Measurements from ENCODE around the gene WDR48. TPM values are rescaled to one million over a fixed set of nuclear protein-coding genes. Genes with fewer than 3 reads are reported as not detected.
A peak's percentile ranks its signal among the peaks of the same experiment; 100 is the strongest.

The WDR48 gene
- total RNA-seq, 2 donors from 2014 or later, result 57.5 to 60.4 TPM

- H3K27ac ChIP-seq (ENCODE audit: low read depth, low read length), result no peak overlapping the region
- TF ChIP-seq, protein P1, sequence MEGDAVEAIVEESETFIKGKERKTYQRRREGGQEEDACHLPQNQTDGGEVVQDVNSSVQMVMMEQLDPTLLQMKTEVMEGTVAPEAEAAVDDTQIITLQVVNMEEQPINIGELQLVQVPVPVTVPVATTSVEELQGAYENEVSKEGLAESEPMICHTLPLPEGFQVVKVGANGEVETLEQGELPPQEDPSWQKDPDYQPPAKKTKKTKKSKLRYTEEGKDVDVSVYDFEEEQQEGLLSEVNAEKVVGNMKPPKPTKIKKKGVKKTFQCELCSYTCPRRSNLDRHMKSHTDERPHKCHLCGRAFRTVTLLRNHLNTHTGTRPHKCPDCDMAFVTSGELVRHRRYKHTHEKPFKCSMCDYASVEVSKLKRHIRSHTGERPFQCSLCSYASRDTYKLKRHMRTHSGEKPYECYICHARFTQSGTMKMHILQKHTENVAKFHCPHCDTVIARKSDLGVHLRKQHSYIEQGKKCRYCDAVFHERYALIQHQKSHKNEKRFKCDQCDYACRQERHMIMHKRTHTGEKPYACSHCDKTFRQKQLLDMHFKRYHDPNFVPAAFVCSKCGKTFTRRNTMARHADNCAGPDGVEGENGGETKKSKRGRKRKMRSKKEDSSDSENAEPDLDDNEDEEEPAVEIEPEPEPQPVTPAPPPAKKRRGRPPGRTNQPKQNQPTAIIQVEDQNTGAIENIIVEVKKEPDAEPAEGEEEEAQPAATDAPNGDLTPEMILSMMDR (conservative IDR thresholded peaks at IDR 0.05), result no peak
Observed at GRCh38 chr3:39121621-39122020, 69.8 kb downstream of the WDR48 start.

DNA sequence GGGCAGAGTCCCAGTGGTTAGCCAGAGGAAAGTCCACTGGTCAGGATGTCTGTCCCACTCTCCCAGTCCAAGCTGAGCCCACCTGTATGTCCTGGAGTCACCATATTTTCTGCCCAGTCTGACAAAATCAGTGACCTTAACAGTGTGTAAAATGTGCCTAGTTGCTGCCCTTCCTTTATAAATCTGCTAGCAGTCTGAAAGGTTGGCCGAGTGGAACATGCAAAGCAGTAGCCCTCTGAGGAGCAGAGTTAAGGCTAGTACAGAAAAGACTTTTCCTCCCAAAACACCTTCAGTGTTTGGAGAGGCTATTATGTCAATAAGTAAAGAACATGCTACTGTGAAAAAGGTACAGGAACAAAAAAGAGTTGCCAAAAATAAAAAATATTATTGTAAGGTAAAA lies 71.0 kb downstream of the WDR48 start:
- Histone ChIP-seq H3K9me3 (ENCODE audit: control insufficient read depth, low read length) (no peaks in the 10 kb centered on the region), H3K27ac (ENCODE audit: low read depth, low read length) (no peak overlapping the region), H3K4me1 (ENCODE audit: control insufficient read depth, insufficient read depth, low read length) (no peaks in the 10 kb centered on the region), H3K36me3 (ENCODE audit: control insufficient read depth, insufficient read depth, low read length) (no peaks in the 10 kb centered on the region), H3K27me3 (ENCODE audit: control insufficient read depth, insufficient read depth, low read length, poor library complexity, severe bottlenecking) (no peaks in the 10 kb centered on the region), H3K4me3 (ENCODE audit: low read length) (no peak overlapping the region), H3K9ac (ENCODE audit: extremely low read depth, low read length, poor library complexity, severe bottlenecking) (no peak overlapping the region)
- 93% methylated on average over 1 of the region's 1 CpG; no CpG with 5 or more reads in 1 of the 2 experiments for WGBS, 2 experiments (ENCODE audit: insufficient coverage in 1 of 2, insufficient read length in 1 of 2)
- Mint-ChIP-seq H3K4me1 (peaks cover 2% of the 10 kb centered on the region), H3K4me3 (no peak overlapping the region), H3K9me3 (no peaks in the 10 kb centered on the region), H3K27ac (peak overlapping the region; percentile 17), H3K36me3 (ENCODE audit: low read depth) (no peaks in the 10 kb centered on the region), H3K27me3 (ENCODE audit: insufficient read depth) (no peaks in the 10 kb centered on the region)
- TF ChIP-seq, protein P1 (conservative IDR thresholded peaks at IDR 0.05), result no peak
- DNase-seq, result no peak

More at GRCh38 chr3:39121621-39122020, 69.8 kb downstream of the WDR48 start:
- H3K4me3 ChIP-seq (ENCODE audit: low read length), result no peak overlapping the region
- Mint-ChIP-seq H3K4me1 (peaks cover 2% of the 10 kb centered on the region), H3K36me3 (ENCODE audit: low read depth) (no peaks in the 10 kb centered on the region), H3K9me3 (no peaks in the 10 kb centered on the region), H3K27ac (no peak overlapping the region), H3K4me3 (no peak overlapping the region), H3K27me3 (ENCODE audit: insufficient read depth) (no peaks in the 10 kb centered on the region)
- H3K9ac ChIP-seq (ENCODE audit: extremely low read depth, low read length, poor library complexity, severe bottlenecking), result no peak overlapping the region
- no peaks in the 10 kb centered on the region for H3K9me3 ChIP-seq (ENCODE audit: control insufficient read depth, low read length)
- H3K27me3 ChIP-seq (ENCODE audit: control insufficient read depth, insufficient read depth, low read length, poor library complexity, severe bottlenecking), result no peaks in the 10 kb centered on the region
- WGBS, 2 experiments (ENCODE audit: insufficient coverage in 1 of 2, insufficient read length in 1 of 2), result 96% methylated on average over 2 of the region's 2 CpGs; no CpG with 5 or more reads in 1 of the 2 experiments
- no peak for DNase-seq
- no peaks in the 10 kb centered on the region for H3K4me1 ChIP-seq (ENCODE audit: control insufficient read depth, insufficient read depth, low read length)
- H3K36me3 ChIP-seq (ENCODE audit: control insufficient read depth, insufficient read depth, low read length), result no peaks in the 10 kb centered on the region

DNA sequence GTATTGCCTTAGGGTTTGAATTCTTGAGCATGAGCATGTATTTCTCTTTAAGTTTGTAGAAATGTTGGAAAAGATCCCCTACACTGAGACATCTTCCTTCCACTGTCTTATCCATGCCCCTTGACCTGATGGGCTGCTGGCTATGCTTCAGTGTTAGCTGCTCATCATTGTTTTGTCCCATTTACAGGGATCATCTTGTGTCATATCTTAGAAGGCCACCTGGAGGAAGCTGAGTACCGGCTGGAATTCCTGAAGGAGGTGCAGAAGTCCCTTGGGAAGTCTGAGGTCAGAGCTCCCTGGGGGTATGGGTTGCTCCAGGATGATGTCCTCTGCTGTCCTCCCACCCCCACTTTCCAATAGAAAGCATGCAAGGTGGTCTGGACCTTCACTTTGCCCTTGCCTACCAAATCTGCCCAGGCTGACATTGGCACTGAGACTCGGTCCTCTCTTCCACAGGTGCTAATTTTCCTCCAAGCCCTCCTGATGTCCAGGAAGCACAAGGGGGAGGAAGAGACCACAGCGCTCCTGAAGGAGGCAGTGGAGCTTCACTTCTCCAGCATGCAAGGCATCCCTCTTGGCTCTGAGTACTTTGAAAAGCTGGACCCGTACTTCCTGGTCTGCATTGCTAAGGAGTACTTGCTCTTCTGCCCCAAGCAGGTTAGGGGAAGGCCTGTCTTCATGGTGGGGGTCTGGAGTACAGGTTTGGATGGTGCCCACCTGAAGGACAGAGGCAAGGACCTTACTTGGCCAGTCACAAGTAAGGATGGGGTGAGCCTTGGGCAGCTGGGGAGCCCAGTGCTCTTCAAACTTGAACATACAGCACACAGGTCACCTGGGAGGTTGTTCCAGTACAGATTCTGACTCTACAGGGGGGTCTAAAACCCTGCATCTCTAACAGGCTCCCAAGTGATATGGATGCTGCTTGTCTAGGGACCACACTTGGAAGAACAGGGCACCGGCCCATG lies 73.3 kb downstream of the WDR48 start:
- no peaks in the 10 kb centered on the region for H3K27me3 Mint-ChIP-seq (ENCODE audit: insufficient read depth)
- WGBS, 2 experiments (ENCODE audit: insufficient coverage in 1 of 2, insufficient read length in 1 of 2), result 63 to 85% methylated on average over 4 to 5 of the region's 5 CpGs
- H3K4me3 ChIP-seq (ENCODE audit: low read length), result no peak overlapping the region
- no peak overlapping the region for H3K4me3 Mint-ChIP-seq
- peak; percentile 77 for DNase-seq
- no peaks in the 10 kb centered on the region for H3K4me1 ChIP-seq (ENCODE audit: control insufficient read depth, insufficient read depth, low read length)
- no peaks in the 10 kb centered on the region for H3K36me3 ChIP-seq (ENCODE audit: control insufficient read depth, insufficient read depth, low read length)
- TF ChIP-seq, protein P1 (conservative IDR thresholded peaks at IDR 0.05), result peak; percentile 72
- no peaks in the 10 kb centered on the region for H3K36me3 Mint-ChIP-seq (ENCODE audit: low read depth)
- no peak overlapping the region for H3K9ac ChIP-seq (ENCODE audit: extremely low read depth, low read length, poor library complexity, severe bottlenecking)
- no peak overlapping the region for H3K27ac ChIP-seq (ENCODE audit: low read depth, low read length)
- H3K4me1 Mint-ChIP-seq, result peaks cover 2% of the 10 kb centered on the region
- no peaks in the 10 kb centered on the region for H3K9me3 ChIP-seq (ENCODE audit: control insufficient read depth, low read length)
- no peaks in the 10 kb centered on the region for H3K9me3 Mint-ChIP-seq
- no peak overlapping the region for H3K27ac Mint-ChIP-seq
- no peaks in the 10 kb centered on the region for H3K27me3 ChIP-seq (ENCODE audit: control insufficient read depth, insufficient read depth, low read length, poor library complexity, severe bottlenecking)
